H1 (cell line): ENCODE measurements around the gene KLF18.

ENCODE experiments used
- CEBPB ChIP-seq: IDR thresholded peaks from 2 replicates; pipeline ENCODE4 v1.6.1; 2012; ENCODE audit warnings: low read depth, low read length
- CTCF ChIP-seq, 3 experiments: IDR thresholded peaks; 1 replicate in 2 of 3; 2 replicates in 1 of 3; pipeline versions ENCODE4 v1.5.1 to v1.6.1; 2011; ENCODE audit warnings: low read length in 3 of 3, mild to moderate bottlenecking in 3 of 3, inconsistent platforms in 2 of 3, low read depth in 1 of 3, moderate library complexity in 1 of 3; ENCODE audit not compliant: insufficient read depth in 1 of 3; ENCODE audit errors: control extremely low read depth in 1 of 3
- EP300 ChIP-seq, 2 experiments: IDR thresholded peaks; 1 replicate in 1 of 2; 2 replicates in 1 of 2; pipeline ENCODE4 v1.6.1; 2011 to 2012; ENCODE audit warnings: low read depth in 2 of 2, low read length in 2 of 2, mild to moderate bottlenecking in 2 of 2, borderline replicate concordance in 1 of 2, inconsistent platforms in 1 of 2, moderate library complexity in 1 of 2
- EZH2 ChIP-seq: fragments of 200-600 bp; sonication (generic); IDR thresholded peaks from 2 replicates; pipeline ENCODE4 v1.7.1; 2012; ENCODE audit warnings: low read depth, mild to moderate bottlenecking, moderate library complexity, low read length, inconsistent platforms; ENCODE audit not compliant: severe bottlenecking
- MAX ChIP-seq: IDR thresholded peaks from 2 replicates; pipeline ENCODE4 v1.6.1; 2012; ENCODE audit warnings: inconsistent platforms
- POLR2AphosphoS5 ChIP-seq: IDR thresholded peaks from 2 replicates; pipeline ENCODE4 v1.6.1; 2011; ENCODE audit warnings: low read depth, low read length
- RXRA ChIP-seq: IDR thresholded peaks from 2 replicates; pipeline ENCODE4 v1.6.1; 2011; ENCODE audit warnings: low read depth, mild to moderate bottlenecking, low read length, moderate library complexity; ENCODE audit not compliant: insufficient read depth
- SIN3A ChIP-seq, 2 experiments: IDR thresholded peaks in 1 of 2; conservative IDR thresholded peaks in 1 of 2; 2 replicates each; pipeline ENCODE4 v1.6.1; 2011 to 2012; ENCODE audit warnings: low read length in 2 of 2, improper control_type of control experiment in 1 of 2, low read depth in 1 of 2, mild to moderate bottlenecking in 1 of 2
- SIRT6 ChIP-seq: IDR thresholded peaks from one replicate; pipeline ENCODE4 v1.7.1; 2012; ENCODE audit warnings: low read length, inconsistent platforms
- YY1 ChIP-seq: IDR thresholded peaks from 2 replicates; pipeline ENCODE4 v1.6.1; 2011; ENCODE audit warnings: low read depth, mild to moderate bottlenecking, low read length
- ZNF274 ChIP-seq: IDR thresholded peaks from 2 replicates; pipeline ENCODE4 v1.7.0; 2012; ENCODE audit warnings: low read length, borderline replicate concordance; ENCODE audit errors: extremely low read depth

- TF ChIP-seq EP300 (IDR thresholded peaks at IDR 0.05; ENCODE audit: borderline replicate concordance in 1 of 2, low read depth in 2 of 2, low read length in 2 of 2) (no peak), POLR2AphosphoS5 (no peak), CTCF (IDR thresholded peaks at IDR 0.05; ENCODE audit: control extremely low read depth in 1 of 3, insufficient read depth in 1 of 3, low read depth in 1 of 3, low read length in 3 of 3) (peak; percentile 53 to 63 (median 54)), SIRT6 (no peak), RXRA (no peak), EZH2 (no peak), SIN3A (conservative IDR thresholded peaks at IDR 0.05 in 1 of 2, IDR thresholded peaks at IDR 0.05 in 1 of 2; ENCODE audit: low read depth in 1 of 2, low read length in 2 of 2) (no peak), MAX (no peak), YY1 (no peak), ZNF274 (no peak), CEBPB (no peak)
Observed at GRCh38 chr1:44103270-44104131, 37.9 kb downstream of the KLF18 start.
